Activated CD8-positive, alpha-beta memory T cell treated with anti-CD3 and anti-CD28 coated beads, Interleukin-2, amount 10 ng/mL, durations not matched to agents 7 days and 5 days (primary cell): ENCODE measurements around the gene TENM4. TPM values are rescaled to one million over a fixed set of nuclear protein-coding genes. Genes with fewer than 3 reads are reported as not detected.

Experiments used
- ATAC-seq: fragments of 150-1000 bp; cut with Tn5 transposase; one replicate; pipeline ENCODE4 v1.10.0; 2021; ENCODE audit warnings: moderate library complexity
- CTCF ChIA-PET: fragments of 350-600 bp; sonication (Branson Sonifier 250); formaldehyde crosslinking; loops from one replicate; lab custom pipeline; 2021; ENCODE audit warnings: antibody characterized with exemption; lab: Charles Lee
- DNase-seq: peaks from one replicate; pipeline ENCODE4 v3.0.0-alpha.2; 2020
- H3K27ac Mint-ChIP-seq: one replicate; pipeline ENCODE4 v1.8.0; 2021; ENCODE audit warnings: mild to moderate bottlenecking, mixed read lengths
- H3K27me3 Mint-ChIP-seq: one replicate; pipeline ENCODE4 v1.8.0; 2021; ENCODE audit warnings: mixed read lengths
- H3K36me3 Mint-ChIP-seq: one replicate; pipeline ENCODE4 v1.8.0; 2021; ENCODE audit warnings: mild to moderate bottlenecking, mixed read lengths
- H3K4me1 Mint-ChIP-seq: one replicate; pipeline ENCODE4 v1.8.0; 2021; ENCODE audit warnings: mixed read lengths
- H3K4me3 Mint-ChIP-seq: one replicate; pipeline ENCODE4 v1.8.0; 2021; ENCODE audit warnings: mild to moderate bottlenecking, moderate library complexity, mixed read lengths
- H3K9me3 Mint-ChIP-seq: one replicate; pipeline ENCODE4 v1.8.0; 2022; ENCODE audit warnings: low read depth, mixed read lengths
- total RNA-seq, 2 experiments: library from RNA; stranded (reverse); gene quantifications; one replicate each; pipeline ENCODE4 v1.2.3, GENCODE V29; 2021

Gene TENM4
- total RNA-seq, 2 experiments from 2014 or later, result not detected

- Mint-ChIP-seq H3K27me3 (peaks cover 19% of the 10 kb centered on the region), H3K27ac (no peak overlapping the region), H3K36me3 (no peaks in the 10 kb centered on the region), H3K9me3 (no peaks in the 10 kb centered on the region), H3K4me3 (no peak overlapping the region), H3K4me1 (no peaks in the 10 kb centered on the region)
- ATAC-seq, result no peak
- no peak for DNase-seq
- CTCF ChIA-PET, result no interaction called here
These were observed 656.3 kb downstream of the TENM4 start for GRCh38 chr11:78784321-78785061.

GRCh38 chr11:78783846-78784245 is 657.0 kb downstream of the TENM4 start:
- H3K36me3 Mint-ChIP-seq, result no peaks in the 10 kb centered on the region
- no peaks in the 10 kb centered on the region for H3K4me1 Mint-ChIP-seq
- no peaks in the 10 kb centered on the region for H3K9me3 Mint-ChIP-seq
- no peak overlapping the region for H3K4me3 Mint-ChIP-seq
- no peak for ATAC-seq
- DNase-seq, result no peak
- CTCF ChIA-PET, result no interaction called here
- peaks cover 19% of the 10 kb centered on the region for H3K27me3 Mint-ChIP-seq
- no peak overlapping the region for H3K27ac Mint-ChIP-seq

GRCh38 chr11:78783301-78783700 is 657.5 kb downstream of the TENM4 start:
- Mint-ChIP-seq H3K4me3 (no peak overlapping the region), H3K36me3 (no peaks in the 10 kb centered on the region), H3K27ac (no peak overlapping the region), H3K4me1 (no peaks in the 10 kb centered on the region), H3K9me3 (no peaks in the 10 kb centered on the region), H3K27me3 (peaks cover 19% of the 10 kb centered on the region)
- CTCF ChIA-PET, result no interaction called here
- ATAC-seq, result no peak
- DNase-seq, result no peak

GRCh38 chr11:78782725-78783124 is 658.1 kb downstream of the TENM4 start:
- DNase-seq (no peak), ATAC-seq (no peak)
- H3K36me3 Mint-ChIP-seq, result no peaks in the 10 kb centered on the region
- no peak overlapping the region for H3K27ac Mint-ChIP-seq
- H3K4me1 Mint-ChIP-seq, result no peaks in the 10 kb centered on the region
- H3K4me3 Mint-ChIP-seq, result no peak overlapping the region
- peaks cover 19% of the 10 kb centered on the region for H3K27me3 Mint-ChIP-seq
- H3K9me3 Mint-ChIP-seq, result no peaks in the 10 kb centered on the region
- CTCF ChIA-PET, result no interaction called here

GRCh38 chr11:78780889-78781288 is 659.9 kb downstream of the TENM4 start:
- Mint-ChIP-seq H3K4me1 (no peaks in the 10 kb centered on the region), H3K27ac (no peak overlapping the region), H3K36me3 (no peaks in the 10 kb centered on the region), H3K4me3 (no peak overlapping the region), H3K9me3 (no peaks in the 10 kb centered on the region), H3K27me3 (peaks cover 19% of the 10 kb centered on the region)
- DNase-seq, result no peak
- no peak for ATAC-seq
- CTCF ChIA-PET, result no interaction called here

GRCh38 chr11:78773492-78773891 is 667.3 kb downstream of the TENM4 start:
- DNase-seq (no peak), ATAC-seq (no peak)
- peaks cover 5% of the 10 kb centered on the region for H3K27me3 Mint-ChIP-seq

GRCh38 chr11:78773077-78773476 is 667.8 kb downstream of the TENM4 start:
- no peak overlapping the region for H3K4me3 Mint-ChIP-seq
- no peaks in the 10 kb centered on the region for H3K36me3 Mint-ChIP-seq
- ATAC-seq, result no peak
- no peaks in the 10 kb centered on the region for H3K9me3 Mint-ChIP-seq
- H3K4me1 Mint-ChIP-seq, result no peaks in the 10 kb centered on the region
- DNase-seq, result no peak
- no peak overlapping the region for H3K27ac Mint-ChIP-seq
- CTCF ChIA-PET, result no interaction called here
- H3K27me3 Mint-ChIP-seq, result peaks cover 5% of the 10 kb centered on the region

More at GRCh38 chr11:78773492-78773891, 667.3 kb downstream of the TENM4 start:
- no peaks in the 10 kb centered on the region for H3K36me3 Mint-ChIP-seq
- H3K9me3 Mint-ChIP-seq, result no peaks in the 10 kb centered on the region
- CTCF ChIA-PET, result no interaction called here
- no peak overlapping the region for H3K27ac Mint-ChIP-seq
- no peaks in the 10 kb centered on the region for H3K4me1 Mint-ChIP-seq
- H3K4me3 Mint-ChIP-seq, result no peak overlapping the region

- CTCF ChIA-PET, result no interaction called here
- Mint-ChIP-seq H3K36me3 (no peaks in the 10 kb centered on the region), H3K9me3 (no peaks in the 10 kb centered on the region), H3K27ac (no peak overlapping the region), H3K27me3 (peaks cover 5% of the 10 kb centered on the region), H3K4me3 (no peak overlapping the region), H3K4me1 (no peaks in the 10 kb centered on the region)
- DNase-seq, result no peak
- no peak for ATAC-seq
These were observed 668.6 kb downstream of the TENM4 start for GRCh38 chr11:78772186-78772585.

- Mint-ChIP-seq H3K9me3 (no peaks in the 10 kb centered on the region), H3K36me3 (no peaks in the 10 kb centered on the region), H3K27me3 (peaks cover 5% of the 10 kb centered on the region), H3K27ac (no peak overlapping the region), H3K4me1 (no peaks in the 10 kb centered on the region), H3K4me3 (no peak overlapping the region)
- DNase-seq, result no peak
- CTCF ChIA-PET, result no interaction called here
- no peak for ATAC-seq
These were observed 669.9 kb downstream of the TENM4 start for GRCh38 chr11:78770931-78771330.

- Mint-ChIP-seq H3K27me3 (peaks cover 5% of the 10 kb centered on the region), H3K36me3 (no peaks in the 10 kb centered on the region), H3K4me3 (no peak overlapping the region), H3K9me3 (no peaks in the 10 kb centered on the region), H3K27ac (no peak overlapping the region), H3K4me1 (no peaks in the 10 kb centered on the region)
- CTCF ChIA-PET, result no interaction called here
- no peak for DNase-seq
- ATAC-seq, result no peak
These were observed 671.9 kb downstream of the TENM4 start for GRCh38 chr11:78768971-78769370.

- H3K4me1 Mint-ChIP-seq, result no peaks in the 10 kb centered on the region
- ATAC-seq, result no peak
- no peaks in the 10 kb centered on the region for H3K36me3 Mint-ChIP-seq
- H3K4me3 Mint-ChIP-seq, result no peak overlapping the region
- H3K27me3 Mint-ChIP-seq, result peaks cover 5% of the 10 kb centered on the region
- H3K27ac Mint-ChIP-seq, result no peak overlapping the region
- no peaks in the 10 kb centered on the region for H3K9me3 Mint-ChIP-seq
- no peak for DNase-seq
- CTCF ChIA-PET, result no interaction called here
These were observed 672.5 kb downstream of the TENM4 start for GRCh38 chr11:78768345-78768744.

GRCh38 chr11:78767027-78767932 is 673.5 kb downstream of the TENM4 start:
- ATAC-seq, result no peak
- no peak for DNase-seq
- CTCF ChIA-PET, result no interaction called here
- H3K27me3 Mint-ChIP-seq, result no peaks in the 10 kb centered on the region
- no peak overlapping the region for H3K27ac Mint-ChIP-seq
- H3K4me1 Mint-ChIP-seq, result no peaks in the 10 kb centered on the region
- H3K36me3 Mint-ChIP-seq, result no peaks in the 10 kb centered on the region
- no peak overlapping the region for H3K4me3 Mint-ChIP-seq
- H3K9me3 Mint-ChIP-seq, result no peaks in the 10 kb centered on the region

GRCh38 chr11:78764946-78765345 is 675.9 kb downstream of the TENM4 start:
- ATAC-seq, result no peak
- CTCF ChIA-PET, result no interaction called here
- Mint-ChIP-seq H3K9me3 (no peaks in the 10 kb centered on the region), H3K27ac (no peak overlapping the region), H3K4me3 (no peak overlapping the region), H3K36me3 (no peaks in the 10 kb centered on the region), H3K27me3 (no peaks in the 10 kb centered on the region), H3K4me1 (no peaks in the 10 kb centered on the region)
- no peak for DNase-seq

- no peak overlapping the region for H3K27ac Mint-ChIP-seq
- CTCF ChIA-PET, result no interaction called here
- no peaks in the 10 kb centered on the region for H3K36me3 Mint-ChIP-seq
These were observed 677.2 kb downstream of the TENM4 start for GRCh38 chr11:78763664-78764063.

More at GRCh38 chr11:78763664-78764063, 677.2 kb downstream of the TENM4 start:
- H3K4me3 Mint-ChIP-seq, result no peak overlapping the region
- H3K9me3 Mint-ChIP-seq, result no peaks in the 10 kb centered on the region
- no peaks in the 10 kb centered on the region for H3K27me3 Mint-ChIP-seq
- H3K4me1 Mint-ChIP-seq, result no peaks in the 10 kb centered on the region
- DNase-seq (no peak), ATAC-seq (no peak)
